ENCODE measurements around the gene MYO19.

The MYO19 gene

DNA sequence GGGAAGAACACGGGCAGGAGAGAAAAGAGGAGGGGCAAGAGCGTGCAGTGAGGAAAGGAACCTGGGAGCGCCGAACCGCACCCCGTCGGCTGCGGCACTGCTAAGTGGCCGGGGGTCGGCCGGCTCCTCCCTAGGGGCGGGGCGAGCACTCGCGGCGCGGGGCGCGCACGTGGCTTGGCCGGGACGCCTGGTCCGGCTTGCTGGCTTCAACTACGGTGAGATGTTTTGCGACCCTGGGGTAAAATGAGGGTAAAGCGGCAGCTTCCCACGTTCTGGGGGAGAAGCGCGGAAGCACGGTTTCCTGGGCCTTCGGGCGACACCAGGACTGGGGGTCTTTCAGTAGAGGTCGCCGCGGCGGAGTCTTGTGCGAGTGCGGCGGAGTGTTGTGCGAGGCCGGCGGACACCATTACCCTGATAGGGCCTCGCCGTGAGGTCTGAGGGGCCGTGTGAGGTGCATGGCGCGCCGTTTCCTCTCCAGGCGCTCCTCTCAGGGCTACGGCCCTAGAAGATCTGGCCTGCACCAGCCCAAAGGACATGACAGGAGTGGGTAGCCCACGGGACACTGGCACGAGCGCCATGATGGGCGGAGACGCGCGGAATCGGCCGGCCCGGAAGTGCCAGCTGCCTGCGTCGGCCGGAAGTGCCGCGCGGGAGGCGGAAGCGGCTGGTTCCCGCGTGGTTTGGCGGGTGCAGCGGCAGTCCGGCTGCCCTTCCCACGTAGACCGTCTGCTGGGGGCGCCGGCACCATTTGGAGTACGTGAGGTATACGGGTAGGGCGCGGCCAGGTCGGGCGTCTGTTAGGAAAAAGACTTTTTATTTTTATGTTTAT is at the start of gene MYO19, which contains the start of gene PIGW (continued):
- TF ChIP-seq, protein P1, sequence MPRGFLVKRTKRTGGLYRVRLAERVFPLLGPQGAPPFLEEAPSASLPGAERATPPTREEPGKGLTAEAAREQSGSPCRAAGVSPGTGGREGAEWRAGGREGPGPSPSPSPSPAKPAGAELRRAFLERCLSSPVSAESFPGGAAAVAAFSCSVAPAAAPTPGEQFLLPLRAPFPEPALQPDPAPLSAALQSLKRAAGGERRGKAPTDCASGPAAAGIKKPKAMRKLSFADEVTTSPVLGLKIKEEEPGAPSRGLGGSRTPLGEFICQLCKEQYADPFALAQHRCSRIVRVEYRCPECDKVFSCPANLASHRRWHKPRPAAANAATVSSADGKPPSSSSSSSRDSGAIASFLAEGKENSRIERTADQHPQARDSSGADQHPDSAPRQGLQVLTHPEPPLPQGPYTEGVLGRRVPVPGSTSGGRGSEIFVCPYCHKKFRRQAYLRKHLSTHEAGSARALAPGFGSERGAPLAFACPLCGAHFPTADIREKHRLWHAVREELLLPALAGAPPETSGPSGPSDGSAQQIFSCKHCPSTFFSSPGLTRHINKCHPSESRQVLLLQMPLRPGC (tag by site-specific recombination; IDR thresholded peaks at IDR 0.05), result no peak
- TF ChIP-seq ZIC2 (tag by site-specific recombination; IDR thresholded peaks at IDR 0.05), result no peak
- peak; percentile 39; the same call in 1 of the 2 replicates for TF ChIP-seq ZNF561 (tag by site-specific recombination; IDR thresholded peaks at IDR 0.05; ENCODE audit: borderline replicate concordance)
- TF ChIP-seq ZNF311 (tag by site-specific recombination; IDR thresholded peaks at IDR 0.05; ENCODE audit: borderline replicate concordance), result no peak
- TF ChIP-seq, protein P2, sequence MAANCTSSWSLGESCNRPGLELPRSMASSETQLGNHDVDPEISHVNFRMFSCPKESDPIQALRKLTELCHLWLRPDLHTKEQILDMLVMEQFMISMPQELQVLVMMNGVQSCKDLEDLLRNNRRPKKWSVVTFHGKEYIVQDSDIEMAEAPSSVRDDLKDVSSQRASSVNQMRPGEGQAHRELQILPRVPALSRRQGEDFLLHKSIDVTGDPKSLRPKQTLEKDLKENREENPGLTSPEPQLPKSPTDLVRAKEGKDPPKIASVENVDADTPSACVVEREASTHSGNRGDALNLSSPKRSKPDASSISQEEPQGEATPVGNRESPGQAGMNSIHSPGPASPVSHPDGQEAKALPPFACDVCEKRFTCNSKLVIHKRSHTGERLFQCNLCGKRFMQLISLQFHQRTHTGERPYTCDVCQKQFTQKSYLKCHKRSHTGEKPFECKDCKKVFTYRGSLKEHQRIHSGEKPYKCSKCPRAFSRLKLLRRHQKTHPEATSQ (tag by site-specific recombination; IDR thresholded peaks at IDR 0.05), result peak; percentile 41; the same call in 1 of the 2 replicates
- peak; percentile 72 for TF ChIP-seq ZFHX2 (tag by site-specific recombination; conservative IDR thresholded peaks at IDR 0.05)
- TF ChIP-seq ZBTB21 (tag by site-specific recombination; IDR thresholded peaks at IDR 0.05), result peak; percentile 48; the same call in 1 of the 2 replicates
- peak; percentile 78 for TF ChIP-seq SP3 (tag by site-specific recombination; IDR thresholded peaks at IDR 0.05)
- TF ChIP-seq ZNF529 (tag by site-specific recombination; IDR thresholded peaks at IDR 0.05; ENCODE audit: insufficient replicate concordance), result no peak
- peak; percentile 92 for TF ChIP-seq YY2 (tag by site-specific recombination; IDR thresholded peaks at IDR 0.05)
- TF ChIP-seq ZNF433 (tag by site-specific recombination; IDR thresholded peaks at IDR 0.05; ENCODE audit: low read depth), result no peak
- peak; percentile 73 for TF ChIP-seq ZNF341 (tag by site-specific recombination; IDR thresholded peaks at IDR 0.05; ENCODE audit: low read depth)
- TF ChIP-seq, protein P3, sequence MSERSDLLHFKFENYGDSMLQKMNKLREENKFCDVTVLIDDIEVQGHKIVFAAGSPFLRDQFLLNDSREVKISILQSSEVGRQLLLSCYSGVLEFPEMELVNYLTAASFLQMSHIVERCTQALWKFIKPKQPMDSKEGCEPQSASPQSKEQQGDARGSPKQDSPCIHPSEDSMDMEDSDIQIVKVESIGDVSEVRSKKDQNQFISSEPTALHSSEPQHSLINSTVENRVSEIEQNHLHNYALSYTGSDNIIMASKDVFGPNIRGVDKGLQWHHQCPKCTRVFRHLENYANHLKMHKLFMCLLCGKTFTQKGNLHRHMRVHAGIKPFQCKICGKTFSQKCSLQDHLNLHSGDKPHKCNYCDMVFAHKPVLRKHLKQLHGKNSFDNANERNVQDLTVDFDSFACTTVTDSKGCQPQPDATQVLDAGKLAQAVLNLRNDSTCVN (tag by site-specific recombination; optimal IDR thresholded peaks at IDR 0.05), result peak; percentile 96
- TF ChIP-seq SETDB1 (IDR thresholded peaks at IDR 0.05; ENCODE audit: insufficient read length, low read length), result peak; percentile 79
- TF ChIP-seq ZNF791 (tag by site-specific recombination; IDR thresholded peaks at IDR 0.05), result no peak
- TF ChIP-seq, protein P4, sequence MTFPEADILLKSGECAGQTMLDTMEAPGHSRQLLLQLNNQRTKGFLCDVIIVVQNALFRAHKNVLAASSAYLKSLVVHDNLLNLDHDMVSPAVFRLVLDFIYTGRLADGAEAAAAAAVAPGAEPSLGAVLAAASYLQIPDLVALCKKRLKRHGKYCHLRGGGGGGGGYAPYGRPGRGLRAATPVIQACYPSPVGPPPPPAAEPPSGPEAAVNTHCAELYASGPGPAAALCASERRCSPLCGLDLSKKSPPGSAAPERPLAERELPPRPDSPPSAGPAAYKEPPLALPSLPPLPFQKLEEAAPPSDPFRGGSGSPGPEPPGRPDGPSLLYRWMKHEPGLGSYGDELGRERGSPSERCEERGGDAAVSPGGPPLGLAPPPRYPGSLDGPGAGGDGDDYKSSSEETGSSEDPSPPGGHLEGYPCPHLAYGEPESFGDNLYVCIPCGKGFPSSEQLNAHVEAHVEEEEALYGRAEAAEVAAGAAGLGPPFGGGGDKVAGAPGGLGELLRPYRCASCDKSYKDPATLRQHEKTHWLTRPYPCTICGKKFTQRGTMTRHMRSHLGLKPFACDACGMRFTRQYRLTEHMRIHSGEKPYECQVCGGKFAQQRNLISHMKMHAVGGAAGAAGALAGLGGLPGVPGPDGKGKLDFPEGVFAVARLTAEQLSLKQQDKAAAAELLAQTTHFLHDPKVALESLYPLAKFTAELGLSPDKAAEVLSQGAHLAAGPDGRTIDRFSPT (tag by site-specific recombination; IDR thresholded peaks at IDR 0.05), result peak; percentile 99
- TF ChIP-seq ZNF76 (tag by site-specific recombination; IDR thresholded peaks at IDR 0.05; ENCODE audit: borderline replicate concordance, low read depth), result peak; percentile 53; the same call in 1 of the 2 replicates
- TF ChIP-seq ZNF391 (tag by site-specific recombination; IDR thresholded peaks at IDR 0.05; ENCODE audit: borderline replicate concordance, low read depth), result peak; percentile 13; the same call in 1 of the 2 replicates
- TF ChIP-seq ZNF585B (tag by site-specific recombination; IDR thresholded peaks at IDR 0.05), result 0 out of 2 replicates have a peak, but pooled peaks have one; percentile 5
- TF ChIP-seq, protein P5, sequence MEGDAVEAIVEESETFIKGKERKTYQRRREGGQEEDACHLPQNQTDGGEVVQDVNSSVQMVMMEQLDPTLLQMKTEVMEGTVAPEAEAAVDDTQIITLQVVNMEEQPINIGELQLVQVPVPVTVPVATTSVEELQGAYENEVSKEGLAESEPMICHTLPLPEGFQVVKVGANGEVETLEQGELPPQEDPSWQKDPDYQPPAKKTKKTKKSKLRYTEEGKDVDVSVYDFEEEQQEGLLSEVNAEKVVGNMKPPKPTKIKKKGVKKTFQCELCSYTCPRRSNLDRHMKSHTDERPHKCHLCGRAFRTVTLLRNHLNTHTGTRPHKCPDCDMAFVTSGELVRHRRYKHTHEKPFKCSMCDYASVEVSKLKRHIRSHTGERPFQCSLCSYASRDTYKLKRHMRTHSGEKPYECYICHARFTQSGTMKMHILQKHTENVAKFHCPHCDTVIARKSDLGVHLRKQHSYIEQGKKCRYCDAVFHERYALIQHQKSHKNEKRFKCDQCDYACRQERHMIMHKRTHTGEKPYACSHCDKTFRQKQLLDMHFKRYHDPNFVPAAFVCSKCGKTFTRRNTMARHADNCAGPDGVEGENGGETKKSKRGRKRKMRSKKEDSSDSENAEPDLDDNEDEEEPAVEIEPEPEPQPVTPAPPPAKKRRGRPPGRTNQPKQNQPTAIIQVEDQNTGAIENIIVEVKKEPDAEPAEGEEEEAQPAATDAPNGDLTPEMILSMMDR (tag by site-specific recombination; IDR thresholded peaks at IDR 0.05), result peak; percentile 62
- peak; percentile 56 for TF ChIP-seq BCL11B (tag by site-specific recombination; IDR thresholded peaks at IDR 0.05; ENCODE audit: low read depth)
- TF ChIP-seq EGR2 (tag by site-specific recombination; IDR thresholded peaks at IDR 0.05; ENCODE audit: low read depth), result peak; percentile 43
- TF ChIP-seq, protein P6, sequence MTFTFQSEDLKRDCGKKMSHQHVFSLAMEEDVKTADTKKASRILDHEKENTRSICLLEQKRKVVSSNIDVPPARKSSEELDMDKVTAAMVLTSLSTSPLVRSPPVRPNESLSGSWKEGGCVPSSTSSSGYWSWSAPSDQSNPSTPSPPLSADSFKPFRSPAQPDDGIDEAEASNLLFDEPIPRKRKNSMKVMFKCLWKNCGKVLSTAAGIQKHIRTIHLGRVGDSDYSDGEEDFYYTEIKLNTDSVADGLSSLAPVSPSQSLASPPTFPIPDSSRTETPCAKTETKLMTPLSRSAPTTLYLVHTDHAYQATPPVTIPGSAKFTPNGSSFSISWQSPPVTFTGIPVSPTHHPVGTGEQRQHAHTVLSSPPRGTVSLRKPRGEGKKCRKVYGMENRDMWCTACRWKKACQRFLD (tag by site-specific recombination; IDR thresholded peaks at IDR 0.05), result peak; percentile 76; the same call in 1 of the 2 replicates
- TF ChIP-seq, protein P7, sequence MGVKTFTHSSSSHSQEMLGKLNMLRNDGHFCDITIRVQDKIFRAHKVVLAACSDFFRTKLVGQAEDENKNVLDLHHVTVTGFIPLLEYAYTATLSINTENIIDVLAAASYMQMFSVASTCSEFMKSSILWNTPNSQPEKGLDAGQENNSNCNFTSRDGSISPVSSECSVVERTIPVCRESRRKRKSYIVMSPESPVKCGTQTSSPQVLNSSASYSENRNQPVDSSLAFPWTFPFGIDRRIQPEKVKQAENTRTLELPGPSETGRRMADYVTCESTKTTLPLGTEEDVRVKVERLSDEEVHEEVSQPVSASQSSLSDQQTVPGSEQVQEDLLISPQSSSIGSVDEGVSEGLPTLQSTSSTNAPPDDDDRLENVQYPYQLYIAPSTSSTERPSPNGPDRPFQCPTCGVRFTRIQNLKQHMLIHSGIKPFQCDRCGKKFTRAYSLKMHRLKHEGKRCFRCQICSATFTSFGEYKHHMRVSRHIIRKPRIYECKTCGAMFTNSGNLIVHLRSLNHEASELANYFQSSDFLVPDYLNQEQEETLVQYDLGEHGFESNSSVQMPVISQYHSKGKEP (tag by site-specific recombination; IDR thresholded peaks at IDR 0.05), result 0 out of 2 replicates have a peak, but pooled peaks have one; percentile 37

Measured in HEK293 (cell line).